Prostate gland (tissue), 2 donors: ENCODE measurements around the gene KSR2.

ENCODE experiments used
- POLR2A ChIP-seq: fragments of 450-650 bp; IDR thresholded peaks from one replicate; pipeline ENCODE4 v1.6.1; 2016; ENCODE audit warnings: antibody characterized with exemption, mild to moderate bottlenecking
- TF ChIP-seq, protein P1 (sequence below), 4 experiments: fragments of 200-600 bp in 2 of 4; fragments of 450-650 bp in 2 of 4; sonication (generic) in 2 of 4; IDR thresholded peaks; 1 replicate in 3 of 4; 2 replicates in 1 of 4; pipeline ENCODE4 v1.5.1; 2016 to 2019; ENCODE audit warnings: antibody characterized with exemption in 4 of 4, mild to moderate bottlenecking in 2 of 4, moderate library complexity in 2 of 4

DNA sequence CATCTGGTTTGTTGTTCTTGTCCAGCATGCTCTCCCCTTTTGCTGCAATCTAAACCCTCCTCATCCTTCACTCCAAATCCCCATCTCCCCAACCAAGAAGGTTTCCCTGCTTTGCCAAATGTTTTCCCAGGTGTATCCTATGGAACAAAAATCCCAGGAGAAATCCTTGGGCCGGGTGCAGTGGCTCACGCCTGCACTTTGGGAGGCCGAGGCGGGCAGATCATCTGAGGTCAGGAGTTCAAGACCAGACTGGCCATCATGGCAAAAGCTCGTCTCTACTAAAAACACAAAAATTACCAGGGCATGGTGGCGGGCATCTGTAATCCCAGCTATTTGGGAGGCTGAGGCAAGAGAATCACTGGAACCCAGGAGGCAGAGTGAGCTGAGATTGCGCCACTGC lies 5.0 kb downstream of the KSR2 start:
- TF ChIP-seq, protein P1, sequence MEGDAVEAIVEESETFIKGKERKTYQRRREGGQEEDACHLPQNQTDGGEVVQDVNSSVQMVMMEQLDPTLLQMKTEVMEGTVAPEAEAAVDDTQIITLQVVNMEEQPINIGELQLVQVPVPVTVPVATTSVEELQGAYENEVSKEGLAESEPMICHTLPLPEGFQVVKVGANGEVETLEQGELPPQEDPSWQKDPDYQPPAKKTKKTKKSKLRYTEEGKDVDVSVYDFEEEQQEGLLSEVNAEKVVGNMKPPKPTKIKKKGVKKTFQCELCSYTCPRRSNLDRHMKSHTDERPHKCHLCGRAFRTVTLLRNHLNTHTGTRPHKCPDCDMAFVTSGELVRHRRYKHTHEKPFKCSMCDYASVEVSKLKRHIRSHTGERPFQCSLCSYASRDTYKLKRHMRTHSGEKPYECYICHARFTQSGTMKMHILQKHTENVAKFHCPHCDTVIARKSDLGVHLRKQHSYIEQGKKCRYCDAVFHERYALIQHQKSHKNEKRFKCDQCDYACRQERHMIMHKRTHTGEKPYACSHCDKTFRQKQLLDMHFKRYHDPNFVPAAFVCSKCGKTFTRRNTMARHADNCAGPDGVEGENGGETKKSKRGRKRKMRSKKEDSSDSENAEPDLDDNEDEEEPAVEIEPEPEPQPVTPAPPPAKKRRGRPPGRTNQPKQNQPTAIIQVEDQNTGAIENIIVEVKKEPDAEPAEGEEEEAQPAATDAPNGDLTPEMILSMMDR (IDR thresholded peaks at IDR 0.05): no peak
- TF ChIP-seq POLR2A: no peak
